Kidney (tissue), 14 donors: ENCODE results near the gene ECI1. TPM values are rescaled to one million over a fixed set of nuclear protein-coding genes. Genes with fewer than 3 reads are reported as not detected.

Experiments
- DNase-seq, 5 donors: peaks; one replicate each; pipeline ENCODE4 v3.0.0-alpha.2; 2013 to 2020
- FAIRE-seq: peaks from 2 replicates; lab custom pipeline; 2012; peaks lifted over from hg19 to GRCh38; lab: Jason Lieb, UNC
- H3K27ac ChIP-seq, 2 donors: one replicate each; pipeline ENCODE4 v1.7.0; 2013; ENCODE audit warnings: low read depth in 2 of 2, low read length in 2 of 2, inconsistent platforms in 1 of 2
- H3K27me3 ChIP-seq: one replicate; pipeline ENCODE4 v1.7.1; 2013; ENCODE audit warnings: low read length, inconsistent platforms; ENCODE audit not compliant: control insufficient read depth, insufficient read depth
- H3K36me3 ChIP-seq, 3 donors: one replicate each; pipeline versions ENCODE4 v1.7.0 to v1.7.1; 2013; ENCODE audit warnings: low read length in 3 of 3, control low read depth in 1 of 3, inconsistent platforms in 1 of 3; ENCODE audit not compliant: insufficient read depth in 3 of 3, control insufficient read depth in 2 of 3
- H3K4me1 ChIP-seq, 3 donors: one replicate each; pipeline versions ENCODE4 v1.7.0 to v1.7.1; 2013; ENCODE audit warnings: low read length in 3 of 3, inconsistent platforms in 1 of 3, low read depth in 1 of 3; ENCODE audit not compliant: control insufficient read depth in 2 of 3, insufficient read depth in 2 of 3
- H3K4me3 ChIP-seq, 3 donors: one replicate each; pipeline versions ENCODE4 v1.7.0 to v1.8.1; 2013; ENCODE audit warnings: low read length in 3 of 3, control low read depth in 1 of 3, inconsistent platforms in 1 of 3
- H3K9ac ChIP-seq, 3 donors: one replicate each; pipeline versions ENCODE4 v1.7.0 to v1.7.1; 2013; ENCODE audit warnings: low read length in 3 of 3, control low read depth in 1 of 3, inconsistent platforms in 1 of 3
- H3K9me3 ChIP-seq, 3 donors: one replicate each; pipeline versions ENCODE4 v1.7.0 to v1.7.1; 2013; ENCODE audit warnings: low read length in 3 of 3, control low read depth in 1 of 3, inconsistent platforms in 1 of 3; ENCODE audit not compliant: control insufficient read depth in 2 of 3, insufficient read depth in 1 of 3
- CTCF ChIP-seq: IDR thresholded peaks from 3 replicates; pipeline ENCODE4 v1.5.1; 2012; ENCODE audit warnings: mild to moderate bottlenecking, moderate library complexity, borderline replicate concordance; ENCODE audit not compliant: insufficient read depth; ENCODE audit errors: extremely low read depth
- intact Hi-C: fragments of 100-400 bp; cut with DNase I; formaldehyde crosslinking; loops from one replicate; pipeline ENCODE4 v1.11.1; 2022
- polyA plus RNA-seq: library from polyadenylated mRNA; stranded (reverse); fragments of 350-450 nt; fragmentation: Illumina TruSeq; extraction: RNeasy Lipid Tissue Mini Kit (QIAGEN cat#74804); gene quantifications from one replicate; pipeline ENCODE4 v1.2.3, GENCODE V29; 2014; ENCODE audit warnings: low read depth, low replicate concordance; ENCODE audit not compliant: insufficient read depth
- total RNA-seq: library from RNA; stranded (reverse); fragmentation: NEBNext Ultra II Directional; extraction: Animal tissue kit (Norgen Biotek cat#: 25700); gene quantifications from one replicate; pipeline ENCODE4 v1.2.1, GENCODE V29; 2021
- donor health status: control.
- donor health status: control.
- donor health status: control.
- donor health status: control.
- donor health status: control.
- donor health status: DM: yes; HTN: yes; CAD: no.
- donor health status: Normal renal cell carcinoma (clear cell type).

Gene ECI1
- total and polyA plus RNA-seq, 2 donors from 2014 or later = 98.1 to 233 TPM

- DNase-seq = no peak
Measured at GRCh38 chr16:2231016-2231931, 20.1 kb downstream of the ECI1 start.

GRCh38 chr16:2230376-2230775 lies 21.0 kb downstream of the ECI1 start:
- Histone ChIP-seq H3K27ac (no peak overlapping the region), H3K4me1 (no peaks in the 10 kb centered on the region), H3K27me3 (no peaks in the 10 kb centered on the region), H3K9ac (no peak overlapping the region), H3K9me3 (no peaks in the 10 kb centered on the region), H3K36me3 (peaks cover 0 to 32% (median 13%) of the 10 kb centered on the region in 3 donors), H3K4me3 (no peak overlapping the region)
- TF ChIP-seq CTCF = no peak
- peak in 1 of 5 donors; percentile 73 for DNase-seq
- no peak for FAIRE-seq
- intact Hi-C loops = no loop called here

More at GRCh38 chr16:2231016-2231931, 20.1 kb downstream of the ECI1 start:
- Histone ChIP-seq H3K27me3 (no peaks in the 10 kb centered on the region), H3K9me3 (no peaks in the 10 kb centered on the region), H3K4me3 (no peak overlapping the region), H3K27ac (no peak overlapping the region), H3K9ac (no peak overlapping the region), H3K4me1 (no peaks in the 10 kb centered on the region), H3K36me3 (peaks cover 0 to 32% (median 14%) of the 10 kb centered on the region in 3 donors)
- intact Hi-C loops = no loop called here
- no peak for FAIRE-seq
- TF ChIP-seq CTCF = no peak

- H3K9me3 ChIP-seq = no peaks in the 10 kb centered on the region
- H3K27me3 ChIP-seq = no peaks in the 10 kb centered on the region
- no peak overlapping the region for H3K4me3 ChIP-seq
- DNase-seq (no peak), FAIRE-seq (no peak)
- no peak overlapping the region for H3K27ac ChIP-seq
- intact Hi-C loops = no loop called here
- no peak for TF ChIP-seq CTCF
- H3K9ac ChIP-seq = no peak overlapping the region
- H3K36me3 ChIP-seq = peaks cover 0 to 32% (median 10%) of the 10 kb centered on the region in 3 donors
- H3K4me1 ChIP-seq = peaks cover 0 to 4% (median 3%) of the 10 kb centered on the region in 3 donors
Measured at GRCh38 chr16:2229632-2230250, 21.6 kb downstream of the ECI1 start.
